PFSK-1 (cell line): Measurements from ENCODE around the gene TNS1.

Source experiments
- FOXP2 ChIP-seq: optimal IDR thresholded peaks from 2 replicates; pipeline ENCODE3; 2011; ENCODE audit warnings: borderline replicate concordance, control low read depth, inconsistent platforms; ENCODE audit not compliant: insufficient read depth; ENCODE audit errors: extremely low read length, extremely low read depth
- POLR2AphosphoS5 ChIP-seq: IDR thresholded peaks from 2 replicates; pipeline ENCODE4 v1.6.1; 2012; ENCODE audit warnings: low read depth, mild to moderate bottlenecking, control low read depth, low read length, moderate library complexity
- SIN3A ChIP-seq: IDR thresholded peaks from 2 replicates; pipeline ENCODE4 v1.6.1; 2012; ENCODE audit warnings: mild to moderate bottlenecking, low read length, moderate library complexity, borderline replicate concordance; ENCODE audit not compliant: insufficient read depth
- TAF1 ChIP-seq: IDR thresholded peaks from 2 replicates; pipeline ENCODE4 v1.6.1; 2012; ENCODE audit warnings: low read length, control low read depth, borderline replicate concordance; ENCODE audit not compliant: insufficient read depth
- TF ChIP-seq, protein P1 (sequence below), 2 experiments: IDR thresholded peaks; 2 replicates each; pipeline versions ENCODE4 v1.6.1 to v1.8.0; 2011 to 2012; ENCODE audit warnings: low read depth in 2 of 2, low read length in 2 of 2, control low read depth in 1 of 2, inconsistent platforms in 1 of 2, mild to moderate bottlenecking in 1 of 2, moderate library complexity in 1 of 2; ENCODE audit not compliant: insufficient read depth in 1 of 2

TNS1 gene

GRCh38 chr2:217789003-217789735, 213.6 kb downstream of the TNS1 start:
- TF ChIP-seq, protein P1, sequence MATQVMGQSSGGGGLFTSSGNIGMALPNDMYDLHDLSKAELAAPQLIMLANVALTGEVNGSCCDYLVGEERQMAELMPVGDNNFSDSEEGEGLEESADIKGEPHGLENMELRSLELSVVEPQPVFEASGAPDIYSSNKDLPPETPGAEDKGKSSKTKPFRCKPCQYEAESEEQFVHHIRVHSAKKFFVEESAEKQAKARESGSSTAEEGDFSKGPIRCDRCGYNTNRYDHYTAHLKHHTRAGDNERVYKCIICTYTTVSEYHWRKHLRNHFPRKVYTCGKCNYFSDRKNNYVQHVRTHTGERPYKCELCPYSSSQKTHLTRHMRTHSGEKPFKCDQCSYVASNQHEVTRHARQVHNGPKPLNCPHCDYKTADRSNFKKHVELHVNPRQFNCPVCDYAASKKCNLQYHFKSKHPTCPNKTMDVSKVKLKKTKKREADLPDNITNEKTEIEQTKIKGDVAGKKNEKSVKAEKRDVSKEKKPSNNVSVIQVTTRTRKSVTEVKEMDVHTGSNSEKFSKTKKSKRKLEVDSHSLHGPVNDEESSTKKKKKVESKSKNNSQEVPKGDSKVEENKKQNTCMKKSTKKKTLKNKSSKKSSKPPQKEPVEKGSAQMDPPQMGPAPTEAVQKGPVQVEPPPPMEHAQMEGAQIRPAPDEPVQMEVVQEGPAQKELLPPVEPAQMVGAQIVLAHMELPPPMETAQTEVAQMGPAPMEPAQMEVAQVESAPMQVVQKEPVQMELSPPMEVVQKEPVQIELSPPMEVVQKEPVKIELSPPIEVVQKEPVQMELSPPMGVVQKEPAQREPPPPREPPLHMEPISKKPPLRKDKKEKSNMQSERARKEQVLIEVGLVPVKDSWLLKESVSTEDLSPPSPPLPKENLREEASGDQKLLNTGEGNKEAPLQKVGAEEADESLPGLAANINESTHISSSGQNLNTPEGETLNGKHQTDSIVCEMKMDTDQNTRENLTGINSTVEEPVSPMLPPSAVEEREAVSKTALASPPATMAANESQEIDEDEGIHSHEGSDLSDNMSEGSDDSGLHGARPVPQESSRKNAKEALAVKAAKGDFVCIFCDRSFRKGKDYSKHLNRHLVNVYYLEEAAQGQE (IDR thresholded peaks at IDR 0.05; ENCODE audit: insufficient read depth in 1 of 2, low read depth in 2 of 2, low read length in 2 of 2), result no peak
- TF ChIP-seq SIN3A, result no peak
- no peak for TF ChIP-seq TAF1
- TF ChIP-seq POLR2AphosphoS5, result no peak
- no peak for TF ChIP-seq FOXP2

DNA sequence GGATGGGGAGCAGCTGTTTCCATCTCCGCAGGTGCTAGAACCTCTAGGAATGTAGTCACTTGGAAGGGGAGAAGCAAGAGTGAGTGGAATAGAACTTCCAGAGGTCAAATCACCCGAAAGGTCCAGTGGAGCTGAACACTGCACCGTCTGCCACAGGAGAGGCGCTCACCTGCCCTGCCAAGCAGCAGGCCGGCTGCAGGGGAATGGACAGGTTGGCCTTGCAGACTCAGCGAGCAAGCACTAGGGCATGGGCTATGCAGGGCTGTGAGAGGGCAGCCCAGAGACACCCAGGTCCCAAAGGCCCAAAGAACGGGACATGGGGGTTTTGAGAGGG, 214.2 kb downstream of the TNS1 start:
- TF ChIP-seq FOXP2 (no peak), TAF1 (no peak), SIN3A (no peak), POLR2AphosphoS5 (no peak)
- TF ChIP-seq, protein P1 (IDR thresholded peaks at IDR 0.05; ENCODE audit: insufficient read depth in 1 of 2, low read depth in 2 of 2, low read length in 2 of 2), result no peak

GRCh38 chr2:217787160-217787877, 215.5 kb downstream of the TNS1 start:
- TF ChIP-seq TAF1 (no peak), FOXP2 (no peak), SIN3A (no peak), POLR2AphosphoS5 (no peak)
- TF ChIP-seq, protein P1 (IDR thresholded peaks at IDR 0.05; ENCODE audit: insufficient read depth in 1 of 2, low read depth in 2 of 2, low read length in 2 of 2), result no peak

DNA sequence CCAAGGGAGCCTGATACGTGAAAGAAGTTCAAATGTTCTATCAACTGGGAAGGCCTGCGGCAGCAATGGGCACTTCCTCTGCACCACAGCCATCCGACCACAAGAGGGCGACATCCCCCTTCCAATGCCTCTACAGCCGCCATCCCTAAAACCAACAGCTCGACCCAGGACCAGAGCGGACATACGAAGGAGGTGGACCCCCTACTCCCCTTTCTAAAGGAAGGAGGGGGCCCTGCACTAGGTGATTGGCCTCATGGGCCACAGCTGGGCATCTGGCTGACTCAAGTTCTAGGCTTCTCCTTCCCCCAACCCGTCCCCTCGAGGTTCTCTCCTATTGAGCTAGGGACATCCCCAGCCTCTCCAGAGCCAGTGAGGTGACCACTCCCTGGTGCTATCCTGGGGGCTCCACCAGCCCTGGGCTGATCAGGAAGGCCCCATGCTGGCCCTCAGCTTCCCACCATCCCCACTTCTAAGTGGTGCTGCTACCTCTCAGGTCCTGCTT, 217.2 kb downstream of the TNS1 start:
- TF ChIP-seq TAF1 (no peak), SIN3A (no peak), POLR2AphosphoS5 (no peak), FOXP2 (peak; percentile 32)
- TF ChIP-seq, protein P1 (IDR thresholded peaks at IDR 0.05; ENCODE audit: insufficient read depth in 1 of 2, low read depth in 2 of 2, low read length in 2 of 2), result no peak
